BE2C (cell line): Measurements from ENCODE around the gene LSMEM2.
"Not testable (repeated sequence)": the region's sequence is repeated elsewhere in the genome, so short reads cannot be mapped to it uniquely, and the experiment has no call there.

Experiments used
- DNase-seq: peaks from one replicate; pipeline ENCODE4 v3.0.0-alpha.2; 2020
- H3K27me3 ChIP-seq: fragments of 250-450 bp; sonication (Bioruptor Pico); 2 replicates; pipeline ENCODE4 v1.5.1; 2020; ENCODE audit warnings: mild to moderate bottlenecking
- H3K36me3 ChIP-seq: fragments of 250-450 bp; sonication (Bioruptor Pico); 2 replicates; pipeline ENCODE4 v1.5.1; 2020; ENCODE audit warnings: mild to moderate bottlenecking
- H3K4me1 ChIP-seq: fragments of 250-450 bp; sonication (Bioruptor Pico); 2 replicates; pipeline ENCODE4 v1.5.1; 2020
- H3K4me3 ChIP-seq: 2 replicates; pipeline ENCODE4 v1.5.1; 2011; ENCODE audit warnings: low read depth, low read length
- H3K9me3 ChIP-seq: fragments of 250-450 bp; sonication (Bioruptor Pico); 2 replicates; pipeline ENCODE4 v1.5.1; 2020
- TF ChIP-seq, protein P1 (sequence below): IDR thresholded peaks from 2 replicates; pipeline ENCODE4 v1.5.1; 2012; ENCODE audit warnings: mild to moderate bottlenecking, low read depth, low read length

The LSMEM2 gene

GRCh38 chr3:50278123-50278879 is 586 bp upstream of the LSMEM2 start:
- H3K36me3 ChIP-seq, result no peaks in the 10 kb centered on the region
- H3K9me3 ChIP-seq, result no peaks in the 10 kb centered on the region
- DNase-seq, result no peak
- H3K4me3 ChIP-seq, result no peak overlapping the region
- peaks cover 39% of the 10 kb centered on the region for H3K27me3 ChIP-seq
- no peaks in the 10 kb centered on the region for H3K4me1 ChIP-seq
- TF ChIP-seq, protein P1, sequence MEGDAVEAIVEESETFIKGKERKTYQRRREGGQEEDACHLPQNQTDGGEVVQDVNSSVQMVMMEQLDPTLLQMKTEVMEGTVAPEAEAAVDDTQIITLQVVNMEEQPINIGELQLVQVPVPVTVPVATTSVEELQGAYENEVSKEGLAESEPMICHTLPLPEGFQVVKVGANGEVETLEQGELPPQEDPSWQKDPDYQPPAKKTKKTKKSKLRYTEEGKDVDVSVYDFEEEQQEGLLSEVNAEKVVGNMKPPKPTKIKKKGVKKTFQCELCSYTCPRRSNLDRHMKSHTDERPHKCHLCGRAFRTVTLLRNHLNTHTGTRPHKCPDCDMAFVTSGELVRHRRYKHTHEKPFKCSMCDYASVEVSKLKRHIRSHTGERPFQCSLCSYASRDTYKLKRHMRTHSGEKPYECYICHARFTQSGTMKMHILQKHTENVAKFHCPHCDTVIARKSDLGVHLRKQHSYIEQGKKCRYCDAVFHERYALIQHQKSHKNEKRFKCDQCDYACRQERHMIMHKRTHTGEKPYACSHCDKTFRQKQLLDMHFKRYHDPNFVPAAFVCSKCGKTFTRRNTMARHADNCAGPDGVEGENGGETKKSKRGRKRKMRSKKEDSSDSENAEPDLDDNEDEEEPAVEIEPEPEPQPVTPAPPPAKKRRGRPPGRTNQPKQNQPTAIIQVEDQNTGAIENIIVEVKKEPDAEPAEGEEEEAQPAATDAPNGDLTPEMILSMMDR, result no peak

GRCh38 chr3:50279255-50280016 is 549 bp downstream of the LSMEM2 start:
- Histone ChIP-seq H3K36me3 (no peaks in the 10 kb centered on the region), H3K27me3 (peaks cover 28% of the 10 kb centered on the region), H3K9me3 (no peaks in the 10 kb centered on the region), H3K4me3 (no peak overlapping the region), H3K4me1 (no peaks in the 10 kb centered on the region)
- TF ChIP-seq, protein P1, result no peak
- no peak for DNase-seq

DNA sequence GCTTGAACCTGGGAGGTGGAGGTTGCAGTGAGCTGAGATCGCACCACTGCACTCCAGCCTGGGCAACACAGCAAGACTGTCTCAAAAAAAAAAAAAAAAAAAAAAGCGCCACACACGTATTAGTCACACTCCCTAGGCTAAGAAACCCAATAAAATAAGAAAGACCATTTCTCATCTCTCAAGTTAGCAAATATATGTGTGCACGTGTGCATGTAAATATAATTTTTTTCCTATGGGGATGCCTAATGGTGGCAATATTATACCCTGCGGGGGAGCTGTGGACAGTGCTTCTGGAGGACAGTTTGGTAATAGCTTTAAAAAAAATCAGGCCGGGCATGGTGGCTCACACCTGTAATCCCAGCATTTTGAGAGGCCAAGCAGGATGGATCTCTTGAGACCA is 5.2 kb downstream of the LSMEM2 start:
- H3K4me3 ChIP-seq, H3K9me3 ChIP-seq, H3K27me3 ChIP-seq, H3K4me1 ChIP-seq, DNase-seq: not testable (repeated sequence)
- peaks cover 14% of the 10 kb centered on the region for H3K36me3 ChIP-seq

DNA sequence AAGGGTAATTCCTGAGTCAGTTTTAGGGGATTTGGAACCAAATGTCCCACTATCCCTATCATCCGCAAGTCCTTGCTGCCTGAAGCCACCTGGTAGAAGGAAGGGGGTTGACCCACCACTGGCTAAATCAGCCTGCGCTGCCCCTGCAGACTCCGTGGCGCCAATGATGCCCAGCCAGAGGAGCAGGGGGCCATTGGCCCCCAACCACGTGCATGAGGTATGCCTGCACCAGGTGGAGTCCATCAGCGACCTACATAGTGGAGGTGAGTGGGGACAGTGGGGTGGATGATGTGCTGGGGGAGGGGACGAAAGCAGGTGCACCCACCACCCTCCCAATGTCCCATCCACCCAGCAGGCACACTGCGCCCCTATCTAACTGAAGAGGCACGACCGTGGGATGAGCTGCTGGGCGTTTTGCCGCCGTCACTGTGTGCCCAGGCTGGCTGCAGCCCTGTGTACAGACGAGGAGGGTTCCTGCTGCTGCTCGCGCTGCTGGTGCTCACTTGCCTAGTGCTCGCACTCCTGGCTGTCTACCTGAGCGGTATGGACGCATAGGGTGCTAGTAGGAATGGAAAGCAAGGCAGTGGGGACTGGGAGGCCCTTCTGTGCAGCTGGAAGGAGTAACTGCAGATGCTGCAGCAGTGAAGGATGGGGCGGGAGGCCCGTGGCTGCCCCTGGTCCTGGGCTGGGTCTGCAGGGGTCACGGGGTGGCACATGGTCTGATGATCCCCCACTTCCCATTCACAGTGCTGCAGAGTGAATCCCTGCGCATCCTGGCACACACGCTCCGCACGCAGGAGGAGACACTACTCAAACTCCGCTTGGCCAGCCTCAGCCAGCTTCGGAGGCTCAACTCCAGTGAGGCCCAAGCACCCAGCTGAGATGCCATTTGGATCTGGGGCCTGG is 7.7 kb downstream of the LSMEM2 start:
- Histone ChIP-seq H3K4me3 (no peak overlapping the region), H3K4me1 (no peaks in the 10 kb centered on the region), H3K36me3 (peaks cover 27% of the 10 kb centered on the region), H3K9me3 (no peaks in the 10 kb centered on the region), H3K27me3 (no peaks in the 10 kb centered on the region)
- TF ChIP-seq, protein P1, result no peak
- DNase-seq, result no peak

DNA sequence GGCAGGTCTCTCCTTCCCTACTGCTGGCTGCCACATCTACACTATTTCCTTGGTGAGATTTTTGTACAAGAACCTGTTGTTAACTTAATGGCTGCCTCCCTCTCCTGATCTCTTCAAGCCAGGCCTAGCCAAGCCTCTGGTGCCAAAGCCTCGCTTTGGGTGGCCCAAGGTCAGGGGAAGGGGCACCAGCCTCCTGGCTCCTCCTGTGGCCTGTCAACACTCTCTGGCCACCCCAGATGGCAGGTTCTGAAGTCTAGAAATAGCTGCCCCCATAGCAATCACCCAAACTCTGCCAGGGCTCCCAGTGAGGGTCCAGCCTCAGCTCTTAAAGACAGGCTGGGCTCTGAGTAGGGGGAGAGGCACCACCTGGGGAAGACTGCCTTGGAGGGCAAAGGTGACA is 8.4 kb downstream of the LSMEM2 start:
- TF ChIP-seq, protein P1, result no peak

DNA sequence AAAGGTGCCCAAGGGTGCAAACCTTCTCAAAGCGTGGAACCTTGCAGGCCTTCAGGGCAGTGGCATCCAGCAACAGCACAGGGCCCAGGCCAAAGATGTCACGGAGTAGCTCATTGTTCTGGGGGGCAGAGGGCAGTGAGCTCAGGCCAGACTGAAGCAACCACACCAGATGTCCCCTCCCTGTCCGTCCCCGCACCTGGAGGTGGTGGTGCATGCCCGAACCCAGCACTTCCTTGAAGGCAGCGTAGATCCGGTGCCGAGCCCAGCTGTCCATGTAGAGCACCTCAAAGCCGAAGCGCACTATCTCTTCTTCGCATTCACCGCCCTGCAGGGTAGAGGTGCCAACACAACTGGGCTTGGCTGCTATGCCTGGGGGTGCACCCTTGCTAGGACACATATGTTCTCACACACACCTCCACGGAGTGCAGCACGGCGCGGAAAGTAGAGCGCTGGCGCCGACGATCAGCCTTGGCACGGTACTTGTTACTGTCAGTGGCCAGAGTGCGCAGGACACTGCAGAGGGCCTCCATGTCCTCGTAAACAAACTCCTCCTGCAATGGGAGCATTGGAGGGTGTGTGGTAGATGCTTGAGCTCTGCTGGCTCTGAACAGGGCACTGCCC is 9.6 kb downstream of the LSMEM2 start:
- Histone ChIP-seq H3K36me3 (peaks cover 27% of the 10 kb centered on the region), H3K4me3 (no peak overlapping the region), H3K4me1 (no peaks in the 10 kb centered on the region), H3K9me3 (no peaks in the 10 kb centered on the region), H3K27me3 (no peaks in the 10 kb centered on the region)
- DNase-seq, result no peak
- TF ChIP-seq, protein P1, result no peak

More for the DNA sequence above, 8.4 kb downstream of the LSMEM2 start:
- no peaks in the 10 kb centered on the region for H3K27me3 ChIP-seq
- H3K9me3 ChIP-seq, result no peaks in the 10 kb centered on the region
- peaks cover 27% of the 10 kb centered on the region for H3K36me3 ChIP-seq
- H3K4me1 ChIP-seq, result no peaks in the 10 kb centered on the region
- DNase-seq, result no peak
- no peak overlapping the region for H3K4me3 ChIP-seq
